ENCODE results near the gene KYNU.

The KYNU gene

GRCh38 chr2:142877216-142877838, at the start of gene KYNU:
TSS of gene KYNU (plus strand) at chr2:142877664. CDS start at chr2:142885368, 7,704 bp downstream.
- no peaks in the 10 kb centered on the region for H3K27me3 ChIP-seq (ENCODE audit: insufficient read depth, low read depth)
- H3K27ac ChIP-seq: no peak within 1 kb of the TSS
- H2AFZ ChIP-seq (ENCODE audit: low read depth): no peak within 1 kb of the TSS
- no peaks in the 10 kb centered on the region for H3K79me2 ChIP-seq (ENCODE audit: insufficient read depth, low read depth)
- TF ChIP-seq, protein P1, sequence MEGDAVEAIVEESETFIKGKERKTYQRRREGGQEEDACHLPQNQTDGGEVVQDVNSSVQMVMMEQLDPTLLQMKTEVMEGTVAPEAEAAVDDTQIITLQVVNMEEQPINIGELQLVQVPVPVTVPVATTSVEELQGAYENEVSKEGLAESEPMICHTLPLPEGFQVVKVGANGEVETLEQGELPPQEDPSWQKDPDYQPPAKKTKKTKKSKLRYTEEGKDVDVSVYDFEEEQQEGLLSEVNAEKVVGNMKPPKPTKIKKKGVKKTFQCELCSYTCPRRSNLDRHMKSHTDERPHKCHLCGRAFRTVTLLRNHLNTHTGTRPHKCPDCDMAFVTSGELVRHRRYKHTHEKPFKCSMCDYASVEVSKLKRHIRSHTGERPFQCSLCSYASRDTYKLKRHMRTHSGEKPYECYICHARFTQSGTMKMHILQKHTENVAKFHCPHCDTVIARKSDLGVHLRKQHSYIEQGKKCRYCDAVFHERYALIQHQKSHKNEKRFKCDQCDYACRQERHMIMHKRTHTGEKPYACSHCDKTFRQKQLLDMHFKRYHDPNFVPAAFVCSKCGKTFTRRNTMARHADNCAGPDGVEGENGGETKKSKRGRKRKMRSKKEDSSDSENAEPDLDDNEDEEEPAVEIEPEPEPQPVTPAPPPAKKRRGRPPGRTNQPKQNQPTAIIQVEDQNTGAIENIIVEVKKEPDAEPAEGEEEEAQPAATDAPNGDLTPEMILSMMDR (conservative IDR thresholded peaks at IDR 0.05; ENCODE audit: low read depth, low read length): no peak
- no peak within 1 kb of the TSS for H3K4me3 ChIP-seq (IDR thresholded peaks at IDR 0.05; ENCODE audit: insufficient read depth, low read depth, low read length)
- H4K20me1 ChIP-seq (ENCODE audit: insufficient read depth): no peaks in the 10 kb centered on the region
- no peaks in the 10 kb centered on the region for H3K36me3 ChIP-seq (ENCODE audit: insufficient read depth)
- H3K9ac ChIP-seq: no peak within 1 kb of the TSS
- H3K4me1 ChIP-seq (ENCODE audit: low read depth, poor library complexity, severe bottlenecking): no peaks in the 10 kb centered on the region
- no peak within 1 kb of the TSS for H3K4me2 ChIP-seq

GRCh38 chr2:142834021-142834420, 43.4 kb upstream of the KYNU start:
- Histone ChIP-seq H3K9ac (no peak overlapping the region), H3K4me3 (IDR thresholded peaks at IDR 0.05; ENCODE audit: insufficient read depth, low read depth, low read length) (no peak overlapping the region), H4K20me1 (ENCODE audit: insufficient read depth) (no peaks in the 10 kb centered on the region), H3K36me3 (ENCODE audit: insufficient read depth) (no peaks in the 10 kb centered on the region), H2AFZ (ENCODE audit: low read depth) (no peak overlapping the region), H3K4me2 (no peak overlapping the region), H3K79me2 (ENCODE audit: insufficient read depth, low read depth) (no peaks in the 10 kb centered on the region), H3K27ac (no peak overlapping the region), H3K27me3 (ENCODE audit: insufficient read depth, low read depth) (no peaks in the 10 kb centered on the region), H3K4me1 (ENCODE audit: low read depth, poor library complexity, severe bottlenecking) (no peaks in the 10 kb centered on the region)
- TF ChIP-seq, protein P1 (conservative IDR thresholded peaks at IDR 0.05; ENCODE audit: low read depth, low read length): no peak

- Histone ChIP-seq H2AFZ (ENCODE audit: low read depth) (no peak overlapping the region), H3K4me3 (IDR thresholded peaks at IDR 0.05; ENCODE audit: insufficient read depth, low read depth, low read length) (no peak overlapping the region), H3K9ac (no peak overlapping the region), H3K4me2 (no peak overlapping the region), H3K4me1 (ENCODE audit: low read depth, poor library complexity, severe bottlenecking) (no peaks in the 10 kb centered on the region), H3K36me3 (ENCODE audit: insufficient read depth) (no peaks in the 10 kb centered on the region), H4K20me1 (ENCODE audit: insufficient read depth) (no peaks in the 10 kb centered on the region), H3K27me3 (ENCODE audit: insufficient read depth, low read depth) (no peaks in the 10 kb centered on the region), H3K27ac (no peak overlapping the region), H3K79me2 (ENCODE audit: insufficient read depth, low read depth) (no peaks in the 10 kb centered on the region)
- TF ChIP-seq, protein P1 (conservative IDR thresholded peaks at IDR 0.05; ENCODE audit: low read depth, low read length): no peak
Observed at GRCh38 chr2:142840436-142840835, 37.0 kb upstream of the KYNU start.

DNA sequence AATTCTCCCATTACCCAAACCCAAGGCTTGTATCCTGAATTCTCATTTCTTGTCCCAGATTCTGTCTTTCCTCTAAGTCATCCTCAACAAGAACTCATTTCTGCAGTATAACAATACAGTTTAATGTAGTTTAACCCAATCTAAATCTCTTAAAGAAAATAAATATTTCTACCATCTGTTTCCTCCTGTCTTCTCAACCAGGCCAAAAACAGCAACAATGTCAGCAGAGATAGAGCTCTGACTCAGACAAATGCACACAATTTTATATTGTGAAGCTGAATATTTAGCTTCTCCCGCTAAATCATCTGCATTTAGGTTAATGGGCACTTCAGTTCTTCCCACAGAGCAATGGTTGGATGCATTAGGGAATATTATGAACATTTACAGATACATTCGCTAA, 35.7 kb upstream of the KYNU start:
- Histone ChIP-seq H3K36me3 (ENCODE audit: insufficient read depth) (no peaks in the 10 kb centered on the region), H3K79me2 (ENCODE audit: insufficient read depth, low read depth) (no peaks in the 10 kb centered on the region), H2AFZ (ENCODE audit: low read depth) (no peak overlapping the region), H3K4me3 (IDR thresholded peaks at IDR 0.05; ENCODE audit: insufficient read depth, low read depth, low read length) (no peak overlapping the region), H3K9ac (no peak overlapping the region), H3K4me2 (no peak overlapping the region), H3K4me1 (ENCODE audit: low read depth, poor library complexity, severe bottlenecking) (no peaks in the 10 kb centered on the region), H4K20me1 (ENCODE audit: insufficient read depth) (no peaks in the 10 kb centered on the region), H3K27me3 (ENCODE audit: insufficient read depth, low read depth) (no peaks in the 10 kb centered on the region), H3K27ac (no peak overlapping the region)
- TF ChIP-seq, protein P1 (conservative IDR thresholded peaks at IDR 0.05; ENCODE audit: low read depth, low read length): no peak

All from KMS-11 (cell line).